Mesothelial cell of epicardium (in vitro differentiated cells): ENCODE data around the gene CIPC. TPM values are rescaled to one million over a fixed set of nuclear protein-coding genes. Genes with fewer than 3 reads are reported as not detected.

Experiments
- DNase-seq, 2 experiments: peaks; one replicate each; pipeline ENCODE4 v3.0.0; 2021; ENCODE audit warnings: low spot score in 2 of 2; ENCODE audit not compliant: unreplicated experiment in 2 of 2
- H3K27ac Mint-ChIP-seq: 2 replicates; pipeline ENCODE4 v1.8.0; 2021; ENCODE audit warnings: mixed read lengths
- H3K27me3 Mint-ChIP-seq: 2 replicates; pipeline ENCODE4 v1.8.0; 2021; ENCODE audit warnings: low read depth, mixed read lengths
- H3K36me3 Mint-ChIP-seq: 2 replicates; pipeline ENCODE4 v1.8.0; 2021; ENCODE audit warnings: mixed read lengths
- H3K4me1 Mint-ChIP-seq: 2 replicates; pipeline ENCODE4 v1.8.0; 2021; ENCODE audit warnings: mixed read lengths
- H3K4me3 Mint-ChIP-seq: 2 replicates; pipeline ENCODE4 v1.8.0; 2021; ENCODE audit warnings: mild to moderate bottlenecking, moderate library complexity, mixed read lengths
- H3K9me3 Mint-ChIP-seq: 2 replicates; pipeline ENCODE4 v1.8.0; 2021; ENCODE audit warnings: mixed read lengths
- total RNA-seq: library from RNA; stranded (reverse); gene quantifications from 3 replicates; pipeline ENCODE4 v1.2.1, GENCODE V29; 2021
- TF ChIP-seq, protein P1 (sequence below): fragments of 200-600 bp; sonication (generic); IDR thresholded peaks from one replicate; pipeline ENCODE4 v1.5.0; 2021; ENCODE audit warnings: antibody characterized with exemption; ENCODE audit not compliant: unreplicated experiment

CIPC gene
- total RNA-seq, 1 donor from 2014 or later = 22.9 TPM

DNA sequence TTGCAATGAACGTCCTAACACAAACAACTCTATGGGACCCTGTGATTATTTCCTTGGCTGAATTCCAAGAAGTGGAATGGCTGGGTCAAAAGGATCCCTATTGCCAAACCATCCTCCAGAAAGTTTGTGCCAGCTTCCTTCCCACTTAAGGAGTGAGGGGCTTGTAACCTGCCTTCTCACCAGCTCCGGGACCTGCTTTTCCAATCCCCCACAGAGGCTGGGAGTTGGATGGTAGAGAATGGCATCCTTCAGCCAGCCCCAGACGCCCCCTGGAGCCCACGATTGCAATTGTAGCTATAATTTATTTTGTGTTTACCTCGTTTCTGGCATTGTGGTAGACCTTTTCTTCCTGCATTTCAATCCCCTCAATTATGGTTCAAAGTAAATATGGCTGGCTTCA, 53.2 kb downstream of the CIPC start:
- Mint-ChIP-seq H3K27ac (no peak overlapping the region), H3K27me3 (peaks cover 48% of the 10 kb centered on the region), H3K9me3 (no peaks in the 10 kb centered on the region), H3K36me3 (no peaks in the 10 kb centered on the region), H3K4me1 (no peaks in the 10 kb centered on the region), H3K4me3 (no peak overlapping the region)
- TF ChIP-seq, protein P1, sequence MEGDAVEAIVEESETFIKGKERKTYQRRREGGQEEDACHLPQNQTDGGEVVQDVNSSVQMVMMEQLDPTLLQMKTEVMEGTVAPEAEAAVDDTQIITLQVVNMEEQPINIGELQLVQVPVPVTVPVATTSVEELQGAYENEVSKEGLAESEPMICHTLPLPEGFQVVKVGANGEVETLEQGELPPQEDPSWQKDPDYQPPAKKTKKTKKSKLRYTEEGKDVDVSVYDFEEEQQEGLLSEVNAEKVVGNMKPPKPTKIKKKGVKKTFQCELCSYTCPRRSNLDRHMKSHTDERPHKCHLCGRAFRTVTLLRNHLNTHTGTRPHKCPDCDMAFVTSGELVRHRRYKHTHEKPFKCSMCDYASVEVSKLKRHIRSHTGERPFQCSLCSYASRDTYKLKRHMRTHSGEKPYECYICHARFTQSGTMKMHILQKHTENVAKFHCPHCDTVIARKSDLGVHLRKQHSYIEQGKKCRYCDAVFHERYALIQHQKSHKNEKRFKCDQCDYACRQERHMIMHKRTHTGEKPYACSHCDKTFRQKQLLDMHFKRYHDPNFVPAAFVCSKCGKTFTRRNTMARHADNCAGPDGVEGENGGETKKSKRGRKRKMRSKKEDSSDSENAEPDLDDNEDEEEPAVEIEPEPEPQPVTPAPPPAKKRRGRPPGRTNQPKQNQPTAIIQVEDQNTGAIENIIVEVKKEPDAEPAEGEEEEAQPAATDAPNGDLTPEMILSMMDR = no peak
- no peak for DNase-seq

DNA sequence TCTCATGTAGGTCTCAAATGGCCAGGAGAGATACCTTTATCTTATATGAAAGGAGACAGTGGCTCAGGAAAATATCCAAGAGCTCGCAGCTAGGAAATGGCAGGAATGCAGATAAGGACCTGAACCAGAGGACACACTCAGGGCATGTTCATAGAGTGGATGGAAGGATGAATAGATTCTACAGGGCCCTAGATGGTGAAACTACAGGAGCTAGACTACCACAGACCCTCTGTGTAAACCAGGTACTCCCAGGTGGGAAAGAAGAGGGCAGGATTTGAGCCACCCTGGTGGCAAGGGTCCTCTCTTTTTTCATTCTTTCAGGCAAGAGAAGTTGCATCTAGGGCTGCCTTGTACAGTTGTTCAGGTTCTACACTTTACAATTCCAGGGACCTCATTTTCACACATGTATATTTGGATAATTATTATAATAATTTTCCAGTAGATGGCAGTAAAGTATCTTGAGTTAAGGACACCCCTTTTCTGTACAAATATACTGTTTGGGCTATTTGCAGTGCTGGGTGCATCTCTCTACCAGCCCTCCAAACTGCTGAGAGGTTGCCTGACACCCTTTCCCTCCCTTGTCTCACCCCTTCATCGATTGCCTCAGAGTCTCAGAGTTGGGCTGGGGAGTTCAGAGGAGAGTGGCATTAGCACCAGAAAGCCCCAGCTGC, 54.0 kb downstream of the CIPC start:
- H3K4me1 Mint-ChIP-seq = no peaks in the 10 kb centered on the region
- TF ChIP-seq, protein P1 = no peak
- no peaks in the 10 kb centered on the region for H3K36me3 Mint-ChIP-seq
- H3K4me3 Mint-ChIP-seq = no peak overlapping the region
- peaks cover 44% of the 10 kb centered on the region for H3K27me3 Mint-ChIP-seq
- no peaks in the 10 kb centered on the region for H3K9me3 Mint-ChIP-seq
- no peak for DNase-seq
- no peak overlapping the region for H3K27ac Mint-ChIP-seq

DNA sequence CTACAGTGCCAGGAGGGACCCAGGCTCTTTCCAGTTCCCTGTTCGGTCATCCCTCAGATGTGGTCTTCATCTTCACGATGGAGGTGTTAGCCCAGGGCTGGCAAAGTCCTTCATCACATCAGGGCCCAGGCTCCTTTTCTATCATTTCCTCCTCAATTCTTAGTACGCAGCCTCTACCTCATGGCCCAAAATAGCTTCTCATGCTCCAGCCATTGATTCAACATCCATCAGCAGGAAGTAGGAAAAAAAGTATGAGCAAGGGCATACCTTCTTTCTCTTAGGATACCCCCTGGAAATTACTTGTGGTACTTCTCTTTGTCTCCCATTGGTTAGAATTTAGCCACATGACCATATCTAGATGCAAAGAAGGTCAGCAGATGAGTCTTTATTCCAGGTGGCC, 55.7 kb downstream of the CIPC start:
- H3K27ac Mint-ChIP-seq = no peak overlapping the region
- peaks cover 39% of the 10 kb centered on the region for H3K27me3 Mint-ChIP-seq
- TF ChIP-seq, protein P1 = no peak
- DNase-seq = no peak
- no peaks in the 10 kb centered on the region for H3K9me3 Mint-ChIP-seq
- H3K4me3 Mint-ChIP-seq = no peak overlapping the region
- H3K4me1 Mint-ChIP-seq = peaks cover 8% of the 10 kb centered on the region
- H3K36me3 Mint-ChIP-seq = no peaks in the 10 kb centered on the region

DNA sequence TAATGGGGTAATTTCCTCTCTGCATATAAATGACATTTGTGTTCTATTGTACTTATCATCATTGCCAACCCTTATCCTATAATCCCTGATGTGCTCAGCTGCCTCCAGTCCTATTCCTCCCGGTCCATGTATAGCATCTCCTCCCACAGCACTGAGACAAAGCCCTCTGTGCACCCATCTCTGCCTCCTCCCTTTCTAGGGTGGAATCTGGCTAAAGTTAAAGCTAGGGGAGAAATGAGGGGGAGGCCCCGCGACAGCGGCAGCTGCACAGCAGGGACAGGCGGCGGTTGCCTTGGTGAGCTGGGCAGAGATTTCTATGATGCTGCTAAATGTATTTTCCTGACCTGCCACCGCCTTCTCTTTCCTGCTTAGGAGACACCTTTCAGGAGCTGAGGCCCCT, 56.4 kb downstream of the CIPC start:
- H3K27me3 Mint-ChIP-seq = peaks cover 35% of the 10 kb centered on the region
- DNase-seq = no peak
- no peaks in the 10 kb centered on the region for H3K9me3 Mint-ChIP-seq
- no peak overlapping the region for H3K4me3 Mint-ChIP-seq
- TF ChIP-seq, protein P1 = no peak
- no peaks in the 10 kb centered on the region for H3K36me3 Mint-ChIP-seq
- H3K4me1 Mint-ChIP-seq = peaks cover 9% of the 10 kb centered on the region
- no peak overlapping the region for H3K27ac Mint-ChIP-seq

DNA sequence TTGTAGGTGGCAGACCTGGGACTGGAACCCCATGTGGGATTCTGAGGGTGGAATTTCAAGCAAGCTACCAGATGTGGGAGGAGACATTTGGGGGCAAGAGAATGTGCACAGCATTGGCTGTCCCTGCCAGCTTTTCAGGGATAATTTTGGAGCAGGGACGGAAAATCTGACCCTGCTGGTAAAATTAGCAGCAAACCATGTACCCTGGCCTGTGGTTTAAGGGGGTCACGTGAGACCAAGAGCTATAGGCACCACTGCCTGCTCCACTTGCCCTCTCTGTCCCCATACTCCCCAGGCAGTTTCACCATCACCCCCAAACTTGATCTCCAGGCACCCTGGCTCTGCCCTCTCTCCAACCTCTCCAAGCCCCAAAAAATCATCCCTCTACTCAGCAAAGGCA, 57.0 kb downstream of the CIPC start:
- H3K9me3 Mint-ChIP-seq = no peaks in the 10 kb centered on the region
- peaks cover 9% of the 10 kb centered on the region for H3K4me1 Mint-ChIP-seq
- no peaks in the 10 kb centered on the region for H3K36me3 Mint-ChIP-seq
- H3K27me3 Mint-ChIP-seq = peaks cover 32% of the 10 kb centered on the region
- H3K4me3 Mint-ChIP-seq = no peak overlapping the region
- no peak overlapping the region for H3K27ac Mint-ChIP-seq
- TF ChIP-seq, protein P1 = no peak
- DNase-seq = no peak

DNA sequence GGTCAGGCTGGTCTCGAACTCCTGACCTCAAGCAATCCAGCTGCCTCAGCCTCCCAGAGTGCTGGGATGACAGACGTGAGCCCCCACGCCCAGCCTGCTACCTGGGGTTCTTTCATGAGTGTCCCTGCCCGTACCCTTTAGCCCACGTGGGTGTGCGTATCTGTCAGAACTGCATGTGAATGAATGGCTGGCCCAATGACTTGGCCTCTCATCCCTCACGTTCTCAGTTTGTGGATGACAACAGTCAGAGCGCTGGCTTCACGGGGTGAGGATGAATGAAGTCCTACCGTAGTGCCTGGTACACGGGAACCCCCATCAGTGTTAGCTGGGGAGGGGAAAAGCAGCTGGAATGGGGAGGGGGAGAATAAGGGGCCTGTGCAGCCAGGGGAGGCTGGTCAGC, 59.7 kb downstream of the CIPC start:
- Mint-ChIP-seq H3K9me3 (no peaks in the 10 kb centered on the region), H3K27me3 (peaks cover 44% of the 10 kb centered on the region), H3K27ac (no peak overlapping the region)

More for the DNA sequence above, 59.7 kb downstream of the CIPC start:
- TF ChIP-seq, protein P1 = no peak
- H3K4me1 Mint-ChIP-seq = peaks cover 9% of the 10 kb centered on the region
- no peak overlapping the region for H3K4me3 Mint-ChIP-seq
- DNase-seq = no peak
- no peaks in the 10 kb centered on the region for H3K36me3 Mint-ChIP-seq
